GM18508 (cell line): Measurements from ENCODE around the gene NCAPD3.
"Not testable (repeated sequence)": the region's sequence is repeated elsewhere in the genome, so short reads cannot be mapped to it uniquely, and the experiment has no call there.

Source experiments
- ATAC-seq: cut with Tn5 transposase; IDR thresholded peaks from one replicate; pipeline ENCODE4 v1.9.1; 2021; ENCODE audit warnings: moderate number of reproducible peaks; ENCODE audit not compliant: insufficient read depth, unreplicated experiment

Gene NCAPD3

DNA sequence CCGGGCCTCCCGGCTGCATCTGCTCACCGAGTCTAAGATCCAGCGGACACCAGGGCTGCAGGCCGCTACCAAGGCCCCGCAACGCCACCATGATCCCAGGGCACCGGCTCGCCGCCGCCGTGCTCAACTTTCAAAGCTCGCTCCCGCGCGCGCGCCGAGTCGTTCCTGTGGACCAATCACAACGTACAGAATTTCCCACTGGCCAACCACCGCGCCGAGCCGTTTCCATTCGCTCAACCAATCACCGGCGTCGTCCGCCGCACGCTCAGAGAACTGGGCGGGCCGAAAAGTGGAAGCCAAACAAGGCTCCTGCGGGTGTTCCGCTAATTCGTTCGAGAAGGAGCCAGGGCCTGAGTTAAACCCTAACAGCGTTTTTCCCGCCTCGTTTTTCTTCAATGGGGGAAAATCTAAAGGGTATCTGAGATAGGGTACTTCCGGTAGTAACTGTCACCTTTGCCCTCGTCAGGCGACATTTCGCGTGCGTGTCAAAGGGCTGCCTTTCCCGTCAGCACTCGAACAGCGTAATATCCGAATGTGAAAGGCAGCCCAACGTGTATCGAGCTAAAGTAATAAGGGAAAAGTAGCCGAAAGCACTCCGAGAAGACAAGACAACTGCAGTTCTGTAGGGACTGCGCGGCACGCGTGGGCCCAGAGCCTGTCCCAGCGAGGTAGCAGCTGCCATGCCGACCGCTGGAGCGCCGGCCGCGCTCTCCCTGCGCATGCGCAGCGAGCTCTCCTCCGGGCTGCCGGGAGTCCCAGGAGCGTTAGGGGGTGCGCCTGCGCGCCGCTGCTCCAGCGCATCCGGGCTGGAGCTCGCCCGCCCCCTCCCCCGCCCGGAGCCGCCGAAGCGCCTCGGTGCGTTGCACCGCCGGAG lies at the start of gene NCAPD3, which contains the start of gene VPS26B:
Gene NCAPD3, minus strand, starts transcription at position 132 of the 874 bp plus-strand sequence. Its CDS starts 41 bp downstream, at position 91.
Gene VPS26B, plus strand, starts transcription at position 836 of the 874 bp plus-strand sequence. CDS start 452 bp downstream, outside the sequence.
- peak; percentile 47 for ATAC-seq

GRCh38 chr11:134273317-134273712 lies 49.5 kb upstream of the NCAPD3 start:
- ATAC-seq = no peak

DNA sequence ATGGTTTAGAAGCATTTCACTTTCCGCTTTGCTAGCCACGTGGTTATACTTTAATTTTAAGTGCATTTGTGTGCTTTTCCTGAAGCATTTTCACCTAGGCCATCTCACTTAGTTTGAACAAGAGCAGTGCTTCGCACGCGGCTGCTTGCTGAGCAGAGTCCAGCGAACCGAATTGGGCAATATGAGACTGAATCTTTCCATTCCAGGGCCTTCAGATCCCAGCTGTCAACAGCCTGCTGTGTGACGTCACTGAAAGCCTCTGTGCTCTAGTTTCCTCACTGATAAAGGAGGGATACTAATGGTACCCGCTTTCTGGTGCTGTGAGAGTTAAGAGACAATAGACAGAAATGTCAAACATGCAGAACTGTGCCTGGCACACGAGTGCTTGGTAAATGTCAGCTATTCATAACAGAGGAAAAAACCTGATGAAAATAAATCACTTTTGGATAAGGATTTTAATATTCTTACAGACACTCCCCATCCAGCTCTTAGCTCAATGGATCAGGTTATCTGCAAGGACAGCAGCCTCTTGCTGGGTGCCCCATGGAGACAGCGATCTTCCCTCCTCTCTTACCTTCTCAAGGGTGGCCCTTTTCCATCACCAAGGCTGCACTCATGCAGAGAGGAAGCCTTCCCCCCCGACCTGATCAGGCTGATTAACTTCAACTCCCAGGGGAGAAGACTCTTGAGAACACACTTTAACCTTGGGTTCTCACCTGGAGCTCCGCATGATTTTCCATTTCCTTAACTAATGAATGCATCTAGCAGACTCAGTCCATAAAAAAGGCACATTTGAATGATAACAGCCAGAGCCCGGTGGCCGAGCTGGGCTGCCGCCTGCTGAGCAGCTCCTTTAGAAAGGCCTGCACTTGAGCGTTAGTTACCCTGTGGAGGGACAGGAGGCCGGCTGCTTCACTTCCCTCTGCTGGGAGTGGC lies 48.9 kb upstream of the NCAPD3 start:
- no peak for ATAC-seq

DNA sequence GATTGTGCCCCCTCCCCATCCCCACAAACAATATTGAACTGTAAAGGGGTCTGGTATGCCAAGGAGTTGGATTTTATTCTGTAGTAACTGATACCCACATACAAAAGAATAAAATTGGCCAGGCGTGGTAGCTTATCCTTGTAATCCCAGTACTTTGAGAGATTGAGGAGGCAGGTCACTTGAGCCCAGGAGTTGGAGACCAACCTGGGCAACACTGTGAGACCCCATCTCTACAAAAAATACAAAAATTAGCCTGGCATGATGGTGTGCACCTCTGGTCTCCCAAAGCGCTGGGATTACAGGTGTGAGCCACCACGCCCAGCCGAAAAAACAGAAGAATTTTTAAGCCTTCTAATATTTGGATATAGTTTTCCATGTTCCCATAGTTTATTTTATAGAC lies 48.2 kb upstream of the NCAPD3 start:
- ATAC-seq = no peak

DNA sequence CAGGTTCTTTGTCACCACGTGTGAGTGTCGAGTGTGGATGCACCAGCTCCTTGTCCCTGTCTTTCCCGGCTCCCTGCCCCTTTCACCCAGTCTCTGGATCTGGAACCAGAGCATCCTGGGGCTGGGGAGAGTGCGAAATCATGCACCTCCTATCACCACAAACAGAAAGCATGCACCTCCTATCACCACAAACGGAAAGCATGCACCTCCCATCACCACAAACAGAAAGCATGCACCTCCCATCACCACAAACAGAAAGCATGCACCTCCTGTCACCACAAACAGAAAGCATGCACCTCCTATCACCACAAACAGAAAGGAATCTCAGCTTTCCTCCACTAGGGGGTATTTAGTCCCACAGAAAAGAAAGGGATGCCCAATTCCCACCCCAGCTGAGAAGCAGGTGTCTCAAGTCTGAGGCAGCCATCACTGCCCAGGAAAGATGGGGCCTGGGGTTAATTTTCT lies 46.5 kb upstream of the NCAPD3 start:
- ATAC-seq = no peak

DNA sequence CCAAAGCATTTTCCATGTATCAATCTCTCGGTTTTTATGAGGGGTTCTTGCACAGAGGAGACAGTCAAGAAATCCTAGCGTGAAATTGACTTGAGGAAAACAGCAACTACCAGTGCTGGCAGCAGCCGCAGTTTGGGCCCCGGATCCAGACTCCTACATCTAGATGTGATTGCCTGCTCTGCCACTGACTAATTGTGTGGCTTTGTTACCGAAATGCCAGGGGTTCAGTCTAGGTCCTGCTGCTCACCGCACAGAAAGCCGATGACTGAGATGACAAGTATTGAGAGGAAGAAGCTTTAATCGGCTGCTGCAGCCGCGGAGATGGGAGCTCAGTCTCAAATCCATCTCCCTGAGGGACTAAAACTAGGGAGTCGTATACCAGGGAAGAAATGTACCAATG lies 44.2 kb upstream of the NCAPD3 start:
- no peak for ATAC-seq

GRCh38 chr11:134267461-134267860 lies 43.7 kb upstream of the NCAPD3 start:
- ATAC-seq = no peak

GRCh38 chr11:134266841-134267251 lies 43.1 kb upstream of the NCAPD3 start:
- no peak for ATAC-seq

DNA sequence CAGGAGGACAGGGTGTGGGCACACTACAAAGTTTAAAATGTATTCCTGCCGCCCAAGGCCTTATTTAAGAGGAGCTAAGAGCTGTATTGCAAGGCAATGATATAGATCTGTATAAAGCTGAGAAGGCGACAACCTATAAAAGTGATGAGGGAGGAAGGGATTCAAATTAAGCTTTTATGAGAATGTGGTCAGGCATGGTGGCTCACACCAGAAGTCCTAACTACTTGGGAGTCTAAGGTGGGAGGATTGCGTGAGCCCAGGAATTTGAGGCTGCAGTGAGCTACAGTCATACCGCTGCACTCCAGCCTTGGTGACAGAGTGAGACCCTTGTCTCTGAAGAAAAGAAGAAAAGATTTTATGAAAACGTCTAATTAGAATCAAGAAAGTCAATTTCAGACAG lies 42.7 kb upstream of the NCAPD3 start:
- ATAC-seq = no peak

- no peak for ATAC-seq
These were observed 41.4 kb upstream of the NCAPD3 start for GRCh38 chr11:134264966-134265764.

DNA sequence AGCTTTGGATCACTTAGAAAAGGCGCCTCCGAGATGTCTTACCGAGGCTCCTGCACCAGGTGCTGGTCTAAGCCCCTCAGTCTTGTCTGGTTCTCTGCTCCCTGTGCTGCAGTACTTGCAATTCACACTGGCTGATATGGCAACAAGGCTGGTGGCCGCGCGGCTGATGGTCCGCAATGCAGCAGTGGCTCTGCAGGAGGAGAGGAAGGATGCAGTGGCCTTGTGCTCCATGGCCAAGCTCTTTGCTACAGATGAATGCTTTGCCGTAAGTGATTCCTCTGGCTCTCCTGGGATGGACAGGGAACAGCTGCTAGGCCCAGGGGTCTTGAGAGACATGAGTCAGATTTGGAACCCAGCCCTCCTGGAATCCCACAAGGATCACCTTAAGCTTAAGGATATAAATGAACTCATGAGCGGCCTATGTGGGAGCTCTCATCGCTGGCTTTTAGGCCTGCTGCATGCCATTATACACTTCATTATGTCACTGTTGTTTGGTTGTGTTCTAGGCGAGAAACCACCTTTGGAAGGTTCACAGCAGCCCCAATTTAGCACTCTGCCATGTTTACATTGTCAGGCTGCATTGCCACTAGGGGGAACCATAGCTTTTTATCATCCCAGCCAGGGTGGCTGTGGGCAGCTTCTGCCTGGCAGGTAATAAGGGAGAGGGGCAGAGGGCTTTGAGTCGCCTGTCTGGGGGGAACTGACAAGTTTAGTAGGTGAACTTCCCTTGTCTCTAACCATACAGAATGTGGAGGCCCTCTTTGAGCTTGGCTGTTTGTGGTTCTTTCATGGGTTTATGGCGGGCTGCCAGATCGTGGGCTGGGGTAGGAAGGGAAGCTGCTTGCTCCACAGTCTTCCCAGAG lies 38.1 kb upstream of the NCAPD3 start:
- ATAC-seq = no peak

GRCh38 chr11:134260983-134261382 lies 37.2 kb upstream of the NCAPD3 start:
- no peak for ATAC-seq

GRCh38 chr11:134260503-134260902 lies 36.7 kb upstream of the NCAPD3 start:
- ATAC-seq = no peak

DNA sequence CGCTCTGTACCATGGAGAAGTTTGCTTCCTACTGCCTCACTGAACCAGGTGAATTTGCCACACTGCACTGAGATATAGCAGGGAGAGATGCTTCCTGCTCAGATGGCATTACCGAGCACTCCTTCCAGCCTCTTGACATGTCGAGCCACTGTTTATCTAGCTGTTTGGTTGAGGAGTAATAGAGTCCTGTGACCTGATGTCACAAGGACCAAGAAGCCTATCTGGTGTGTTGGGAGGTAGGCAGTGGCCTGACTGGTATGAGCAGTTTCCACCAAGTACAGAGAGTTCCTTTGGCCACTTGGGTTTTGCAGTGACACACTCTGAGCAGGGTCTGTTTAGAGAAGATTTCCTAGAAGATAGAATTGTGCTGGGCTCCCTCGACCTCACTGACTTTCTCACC lies 34.8 kb upstream of the NCAPD3 start:
- no peak for ATAC-seq

DNA sequence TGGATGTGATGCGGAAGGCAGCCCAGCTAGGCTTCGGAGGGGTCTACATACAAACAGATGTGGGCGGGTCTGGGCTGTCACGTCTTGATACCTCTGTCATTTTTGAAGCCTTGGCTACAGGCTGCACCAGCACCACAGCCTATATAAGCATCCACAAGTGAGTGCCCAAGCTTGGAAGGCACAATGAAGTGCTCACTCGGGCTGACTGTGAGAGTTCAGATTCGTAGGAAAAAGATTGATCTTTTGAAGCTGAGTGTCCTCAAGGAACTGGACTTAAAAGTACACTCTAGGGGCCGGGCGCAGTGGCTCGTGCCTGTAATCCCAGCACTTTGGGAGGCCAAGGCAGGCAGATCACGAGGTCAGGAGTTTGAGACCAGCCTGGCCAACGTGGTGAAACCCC lies 33.3 kb upstream of the NCAPD3 start:
- no peak for ATAC-seq

GRCh38 chr11:134255184-134255561 lies 31.4 kb upstream of the NCAPD3 start:
- not testable (repeated sequence) for ATAC-seq

- ATAC-seq = no peak
These were observed 30.8 kb upstream of the NCAPD3 start for GRCh38 chr11:134254433-134255183.

DNA sequence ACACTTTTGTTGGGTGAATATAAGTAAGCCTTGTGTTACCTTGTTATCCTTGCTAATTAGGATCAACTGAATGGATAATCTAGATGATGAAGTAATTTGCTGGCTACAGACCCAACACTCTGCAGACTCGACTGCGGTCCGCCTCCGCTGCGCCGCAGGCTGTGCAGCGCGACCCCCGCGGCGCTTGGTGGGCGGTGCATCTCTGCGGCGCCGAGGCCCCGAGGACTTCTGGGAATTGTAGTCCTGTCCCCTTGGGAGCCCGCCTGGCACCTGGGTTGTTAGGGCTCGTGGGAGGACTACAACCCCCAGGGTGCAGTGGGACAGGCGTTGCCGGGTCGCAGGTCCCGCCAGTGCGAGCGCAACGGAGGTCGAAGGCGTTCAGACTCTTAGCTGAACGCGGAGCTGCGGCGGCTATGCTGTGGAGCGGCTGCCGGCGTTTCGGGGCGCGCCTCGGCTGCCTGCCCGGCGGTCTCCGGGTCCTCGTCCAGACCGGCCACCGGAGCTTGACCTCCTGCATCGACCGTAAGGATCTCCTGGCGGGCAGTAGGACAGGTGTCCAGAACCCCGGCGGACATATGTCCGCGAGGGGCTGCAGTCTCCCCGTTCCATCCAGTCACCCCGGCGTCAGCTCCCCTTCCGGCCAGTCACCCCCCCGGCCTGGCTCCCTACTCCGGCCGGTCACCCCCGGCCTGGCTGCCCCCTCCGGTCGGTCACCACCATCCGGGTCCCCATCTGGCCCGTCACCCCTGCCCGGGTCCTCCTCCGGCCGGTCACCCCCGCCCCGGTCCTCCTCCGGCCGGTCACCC lies 29.6 kb upstream of the NCAPD3 start, which contains the start of the genes ACAD8 and THYN1:
Gene ACAD8, plus strand, starts transcription at position 381 of the 806 bp plus-strand sequence. Its CDS starts 33 bp downstream, at position 414.
Gene THYN1, minus strand, starts transcription at position 165 of the 806 bp plus-strand sequence. CDS start 470 bp downstream, outside the sequence.
- ATAC-seq = peak; percentile 95
